Suprapubic skin (tissue), 4 donors: ENCODE data around the gene PHF5A.

Source experiments
- EP300 ChIP-seq: sonication (generic); formaldehyde crosslinking; IDR thresholded peaks from one replicate; pipeline ENCODE4 v1.6.1; 2017; ENCODE audit warnings: antibody characterized with exemption
- POLR2A ChIP-seq, 2 donors: fragments of 450-650 bp; IDR thresholded peaks; one replicate each; pipeline ENCODE4 v1.6.1; 2017; ENCODE audit warnings: antibody characterized with exemption in 2 of 2, mild to moderate bottlenecking in 2 of 2, moderate library complexity in 2 of 2
- POLR2AphosphoS5 ChIP-seq, 3 donors: sonication (generic); formaldehyde crosslinking; IDR thresholded peaks; one replicate each; pipeline ENCODE4 v1.6.1; 2017; ENCODE audit warnings: antibody characterized with exemption in 3 of 3
- TF ChIP-seq, protein P1 (sequence below), 2 donors: fragments of 200-600 bp in 1 of 2; fragments of 450-650 bp in 1 of 2; sonication (generic) in 1 of 2; IDR thresholded peaks; one replicate each; pipeline ENCODE4 v1.5.1; 2016 to 2019; ENCODE audit warnings: antibody characterized with exemption in 2 of 2, mild to moderate bottlenecking in 1 of 2, moderate library complexity in 1 of 2

- TF ChIP-seq, protein P1, sequence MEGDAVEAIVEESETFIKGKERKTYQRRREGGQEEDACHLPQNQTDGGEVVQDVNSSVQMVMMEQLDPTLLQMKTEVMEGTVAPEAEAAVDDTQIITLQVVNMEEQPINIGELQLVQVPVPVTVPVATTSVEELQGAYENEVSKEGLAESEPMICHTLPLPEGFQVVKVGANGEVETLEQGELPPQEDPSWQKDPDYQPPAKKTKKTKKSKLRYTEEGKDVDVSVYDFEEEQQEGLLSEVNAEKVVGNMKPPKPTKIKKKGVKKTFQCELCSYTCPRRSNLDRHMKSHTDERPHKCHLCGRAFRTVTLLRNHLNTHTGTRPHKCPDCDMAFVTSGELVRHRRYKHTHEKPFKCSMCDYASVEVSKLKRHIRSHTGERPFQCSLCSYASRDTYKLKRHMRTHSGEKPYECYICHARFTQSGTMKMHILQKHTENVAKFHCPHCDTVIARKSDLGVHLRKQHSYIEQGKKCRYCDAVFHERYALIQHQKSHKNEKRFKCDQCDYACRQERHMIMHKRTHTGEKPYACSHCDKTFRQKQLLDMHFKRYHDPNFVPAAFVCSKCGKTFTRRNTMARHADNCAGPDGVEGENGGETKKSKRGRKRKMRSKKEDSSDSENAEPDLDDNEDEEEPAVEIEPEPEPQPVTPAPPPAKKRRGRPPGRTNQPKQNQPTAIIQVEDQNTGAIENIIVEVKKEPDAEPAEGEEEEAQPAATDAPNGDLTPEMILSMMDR (IDR thresholded peaks at IDR 0.05), result no peak
- no peak for TF ChIP-seq POLR2AphosphoS5 (IDR thresholded peaks at IDR 0.05)
- no peak for TF ChIP-seq POLR2A (IDR thresholded peaks at IDR 0.05)
- no peak for TF ChIP-seq EP300
These were observed 39.0 kb upstream of the PHF5A start for GRCh38 chr22:41507330-41508063.
